Thymus (tissue), 11 donors: ENCODE results near the gene HOXC11. TPM values are rescaled to one million over a fixed set of nuclear protein-coding genes. Genes with fewer than 3 reads are reported as not detected.

Experiments
- DNase-seq, 9 donors: peaks; one replicate each; pipeline ENCODE4 v3.0.0-alpha.2; 2013; ENCODE audit warnings: low spot score in 9 of 9, low read depth in 6 of 9, missing footprints in 1 of 9
- H3K27ac ChIP-seq, 2 donors: one replicate each; pipeline ENCODE4 v1.5.1; 2013; ENCODE audit warnings: control low read depth in 1 of 2, low read depth in 1 of 2, low read length in 1 of 2, mild to moderate bottlenecking in 1 of 2, moderate library complexity in 1 of 2
- H3K27me3 ChIP-seq, 2 donors: one replicate each; pipeline ENCODE4 v1.5.1; 2013; ENCODE audit warnings: low read length in 1 of 2; ENCODE audit not compliant: control insufficient read depth in 2 of 2, insufficient read depth in 1 of 2
- H3K36me3 ChIP-seq, 2 donors: one replicate each; pipeline ENCODE4 v1.5.1; 2013; ENCODE audit warnings: low read length in 1 of 2, mild to moderate bottlenecking in 1 of 2, moderate library complexity in 1 of 2; ENCODE audit not compliant: control insufficient read depth in 2 of 2, insufficient read depth in 2 of 2
- H3K4me1 ChIP-seq, 2 donors: one replicate each; pipeline ENCODE4 v1.5.1; 2013; ENCODE audit warnings: low read length in 2 of 2; ENCODE audit not compliant: control insufficient read depth in 2 of 2, insufficient read depth in 2 of 2
- H3K4me3 ChIP-seq, 2 donors: one replicate each; pipeline ENCODE4 v1.5.1; 2013; ENCODE audit warnings: low read length in 2 of 2, control low read depth in 1 of 2, mild to moderate bottlenecking in 1 of 2
- H3K9me3 ChIP-seq, 2 donors: one replicate each; pipeline ENCODE4 v1.5.1; 2013; ENCODE audit warnings: low read length in 1 of 2, mild to moderate bottlenecking in 1 of 2; ENCODE audit not compliant: control insufficient read depth in 2 of 2, insufficient read depth in 1 of 2
- WGBS: extraction: QIAGEN DNeasy Blood & Tissue Kit; methylation state at CpG from one replicate; pipeline ENCODE4 v1.1.7; 2013; 5-methylcytosine and 5-hydroxymethylcytosine counted together
- polyA plus RNA-seq: library from polyadenylated mRNA; stranded (reverse); fragments of 200-250 nt; gene quantifications from one replicate; pipeline ENCODE4 v1.2.3, GENCODE V29; 2013
- total RNA-seq: library from RNA; stranded (reverse); fragments of 120-200 nt; gene quantifications from one replicate; pipeline ENCODE4 v1.2.4, GENCODE V29; 2013
- donor health status: healthy.

The HOXC11 gene
- total and polyA plus RNA-seq, 2 donors: 0.21 TPM; not detected in 1

GRCh38 chr12:54005531-54005852 lies 32.6 kb downstream of the HOXC11 start:
- no peak overlapping the region for H3K4me3 ChIP-seq
- peaks cover 3 to 6% of the 10 kb centered on the region in 2 donors for H3K4me1 ChIP-seq
- no peak overlapping the region for H3K27ac ChIP-seq
- 6% methylated on average over 26 of the region's 26 CpGs for WGBS
- peaks cover 88 to 100% of the 10 kb centered on the region in 2 donors for H3K27me3 ChIP-seq
- no peaks in the 10 kb centered on the region for H3K36me3 ChIP-seq
- no peak for DNase-seq
- peaks cover 0 to 5% of the 10 kb centered on the region in 2 donors for H3K9me3 ChIP-seq

- DNase-seq: peak; percentile 46 to 85 (median 65)
- 2% methylated on average over 39 of the region's 39 CpGs for WGBS
- Histone ChIP-seq H3K9me3 (peaks cover 0 to 6% of the 10 kb centered on the region in 2 donors), H3K27me3 (peaks cover 87 to 100% of the 10 kb centered on the region in 2 donors), H3K4me3 (peak overlapping the region in 1 of 2 donors; percentile 40), H3K36me3 (no peaks in the 10 kb centered on the region), H3K4me1 (peaks cover 3 to 6% of the 10 kb centered on the region in 2 donors), H3K27ac (no peak overlapping the region)
These were observed 33.1 kb downstream of the HOXC11 start for GRCh38 chr12:54005853-54006558.

- Histone ChIP-seq H3K9me3 (peaks cover 0 to 6% of the 10 kb centered on the region in 2 donors), H3K36me3 (no peaks in the 10 kb centered on the region), H3K4me1 (peaks cover 3 to 6% of the 10 kb centered on the region in 2 donors), H3K4me3 (peak overlapping the region in 1 of 2 donors; percentile 40), H3K27ac (no peak overlapping the region), H3K27me3 (peaks cover 85 to 100% of the 10 kb centered on the region in 2 donors)
- WGBS: 10% methylated on average over 22 of the region's 22 CpGs
- no peak for DNase-seq
These were observed 33.8 kb downstream of the HOXC11 start for GRCh38 chr12:54006559-54007220.

- H3K4me3 ChIP-seq: no peak overlapping the region
- WGBS: 41% methylated on average over 2 of the region's 2 CpGs
- H3K27me3 ChIP-seq: peaks cover 85 to 100% of the 10 kb centered on the region in 2 donors
- H3K9me3 ChIP-seq: peaks cover 0 to 4% of the 10 kb centered on the region in 2 donors
- DNase-seq: no peak
- no peak overlapping the region for H3K27ac ChIP-seq
- H3K36me3 ChIP-seq: no peaks in the 10 kb centered on the region
- peaks cover 3 to 6% of the 10 kb centered on the region in 2 donors for H3K4me1 ChIP-seq
These were observed 34.8 kb downstream of the HOXC11 start for GRCh38 chr12:54007538-54008259.

GRCh38 chr12:54008260-54008552 lies 35.3 kb downstream of the HOXC11 start:
- 22% methylated on average over 2 of the region's 2 CpGs for WGBS
- H3K4me1 ChIP-seq: peaks cover 3 to 6% of the 10 kb centered on the region in 2 donors

GRCh38 chr12:54009171-54010052 lies 36.5 kb downstream of the HOXC11 start:
- DNase-seq: no peak
- 4% methylated on average over 51 of the region's 51 CpGs for WGBS
- H3K27ac ChIP-seq: no peak overlapping the region
- peak overlapping the region in 1 of 2 donors; percentile 19 for H3K4me3 ChIP-seq
- H3K36me3 ChIP-seq: no peaks in the 10 kb centered on the region
- H3K9me3 ChIP-seq: peaks cover 0 to 4% of the 10 kb centered on the region in 2 donors
- H3K27me3 ChIP-seq: peaks cover 82 to 100% of the 10 kb centered on the region in 2 donors
- H3K4me1 ChIP-seq: peaks cover 3 to 6% of the 10 kb centered on the region in 2 donors

More at GRCh38 chr12:54008260-54008552, 35.3 kb downstream of the HOXC11 start:
- Histone ChIP-seq H3K9me3 (peaks cover 0 to 4% of the 10 kb centered on the region in 2 donors), H3K27ac (no peak overlapping the region), H3K27me3 (peaks cover 85 to 100% of the 10 kb centered on the region in 2 donors), H3K4me3 (no peak overlapping the region), H3K36me3 (no peaks in the 10 kb centered on the region)
- DNase-seq: no peak

GRCh38 chr12:54010053-54010971 lies 37.4 kb downstream of the HOXC11 start:
- Histone ChIP-seq H3K36me3 (no peaks in the 10 kb centered on the region), H3K4me3 (no peak overlapping the region), H3K27me3 (peaks cover 82 to 100% of the 10 kb centered on the region in 2 donors), H3K27ac (no peak overlapping the region), H3K9me3 (peaks cover 0 to 4% of the 10 kb centered on the region in 2 donors), H3K4me1 (peaks cover 3 to 6% of the 10 kb centered on the region in 2 donors)
- no peak for DNase-seq
- 19% methylated on average over 10 of the region's 10 CpGs for WGBS
